ENCODE results near the gene ZNF200. TPM values are rescaled to one million over a fixed set of nuclear protein-coding genes. Genes with fewer than 3 reads are reported as not detected.

Gene ZNF200
- polyA plus RNA-seq, 1 of the 3 experiments (the other 2 are of a cell fraction), result 2.8 TPM

- POLR2A ChIA-PET, result no interaction called here
These were observed 1.1 kb upstream of the ZNF200 start for GRCh38 chr16:3235856-3236669.

More at GRCh38 chr16:3235856-3236669, 1.1 kb upstream of the ZNF200 start:
- no peak overlapping the region for H3K27ac ChIP-seq (ENCODE audit: low read depth in 2 of 2, low read length in 1 of 2)
- no peak for DNase-seq
- H3K79me2 ChIP-seq (ENCODE audit: insufficient read depth), result peaks cover 26% of the 10 kb centered on the region
- CTCF ChIA-PET, result interaction anchor here (0.6 to 1.6 kb wide), 2 partner anchors 20 to 22 kb away, joined by 3 read pairs; partner anchors contain the start of gene MEFV
- H2AFZ ChIP-seq (ENCODE audit: low read depth), result no peak overlapping the region
- WGBS (ENCODE audit: low lambda C conversion rate), result 80% methylated on average over 29 of the region's 29 CpGs
- no peaks in the 10 kb centered on the region for H3K9me2 ChIP-seq
- H3K4me1 ChIP-seq (ENCODE audit: control insufficient read depth in 1 of 2, insufficient read depth in 2 of 2, low read depth in 1 of 2, low read length in 1 of 2), result peaks cover 10 to 11% of the 10 kb centered on the region in 2 experiments; a peak in 1 of 4 replicates
- H3K27me3 ChIP-seq (ENCODE audit: insufficient read depth), result peaks cover 7% of the 10 kb centered on the region; the same call in 1 of the 2 replicates
- TF ChIP-seq SMC3 (IDR thresholded peaks at IDR 0.05; ENCODE audit: low read depth, low read length) (no peak), FOXJ3 (CRISPR knock-in tag; IDR thresholded peaks at IDR 0.05) (no peak), USF2 (IDR thresholded peaks at IDR 0.05; ENCODE audit: borderline replicate concordance, low read depth, low read length) (no peak), USF1 (IDR thresholded peaks at IDR 0.05; ENCODE audit: borderline replicate concordance, low read depth) (no peak), EP300 (IDR thresholded peaks at IDR 0.05; ENCODE audit: borderline replicate concordance in 1 of 2, low read depth in 1 of 2, low read length in 1 of 2) (no peak), NRF1 (IDR thresholded peaks at IDR 0.05; ENCODE audit: low read depth, low read length) (no peak), IRF3 (IDR thresholded peaks at IDR 0.05; ENCODE audit: low read depth, low read length) (no peak), FOXM1 (IDR thresholded peaks at IDR 0.05; ENCODE audit: low read depth) (no peak), GABPA (IDR thresholded peaks at IDR 0.05; ENCODE audit: low read depth) (no peak), YY1 (IDR thresholded peaks at IDR 0.05; ENCODE audit: low read depth) (no peak), CTCF (IDR thresholded peaks at IDR 0.05) (no peak), CHD2 (IDR thresholded peaks at IDR 0.05; ENCODE audit: low read length, partially characterized antibody) (no peak), TCF12 (IDR thresholded peaks at IDR 0.05) (no peak), MAX (IDR thresholded peaks at IDR 0.05; ENCODE audit: low read depth) (no peak), MXI1 (IDR thresholded peaks at IDR 0.05; ENCODE audit: low read depth, low read length) (no peak), RAD21 (IDR thresholded peaks at IDR 0.05; ENCODE audit: low read length) (no peak), ELF1 (IDR thresholded peaks at IDR 0.05) (no peak), RFX5 (IDR thresholded peaks at IDR 0.05; ENCODE audit: low read length) (no peak)
- no peaks in the 10 kb centered on the region for H3K9me3 ChIP-seq
- H3K9ac ChIP-seq, result no peak overlapping the region
- H3K4me3 ChIP-seq (ENCODE audit: low read depth in 2 of 2, low read length in 1 of 2), result no peak overlapping the region
- H3K36me3 ChIP-seq (replicated peaks in 1 of 2; ENCODE audit: control insufficient read depth in 1 of 2, insufficient read depth in 2 of 2, low read length in 1 of 2), result peaks cover 23% of the 10 kb centered on the region in 2 experiments
- no peaks in the 10 kb centered on the region for H4K20me1 ChIP-seq (ENCODE audit: insufficient read depth)
- peaks cover 11% of the 10 kb centered on the region for H3F3A ChIP-seq (replicated peaks; ENCODE audit: insufficient read depth)
- no peak overlapping the region for H3K4me2 ChIP-seq
